ENCODE results near the gene ARAP3. TPM values are rescaled to one million over a fixed set of nuclear protein-coding genes. Genes with fewer than 3 reads are reported as not detected.

The ARAP3 gene
- polyA plus RNA-seq, 1 donor from 2014 or later: 1.4 TPM

- H4K20me1 ChIP-seq (ENCODE audit: insufficient read depth): no peaks in the 10 kb centered on the region
- H3K36me3 ChIP-seq (ENCODE audit: insufficient read depth, low read length): no peaks in the 10 kb centered on the region
- H3K4me3 ChIP-seq (ENCODE audit: low read length): no peak overlapping the region
- H3K27ac ChIP-seq (ENCODE audit: low read length): no peak overlapping the region
- H2AFZ ChIP-seq (ENCODE audit: low read depth, low read length): no peak overlapping the region
- no peaks in the 10 kb centered on the region for H3K27me3 ChIP-seq (ENCODE audit: insufficient read depth, low read depth, low read length)
- H3F3A ChIP-seq (ENCODE audit: insufficient read depth, low read length, poor library complexity, severe bottlenecking): no peaks in the 10 kb centered on the region
- H3K4me2 ChIP-seq (ENCODE audit: low read length): no peak overlapping the region
- no peak overlapping the region for H3K9ac ChIP-seq (ENCODE audit: low read length)
- H3K79me2 ChIP-seq (replicated peaks; ENCODE audit: insufficient read depth, low read length): peaks cover 17% of the 10 kb centered on the region
- H3K9me2 ChIP-seq (ENCODE audit: insufficient read depth, low read length): no peaks in the 10 kb centered on the region
- no peak for TF ChIP-seq REST (IDR thresholded peaks at IDR 0.05; ENCODE audit: borderline replicate concordance)
- no peak for TF ChIP-seq EP300 (conservative IDR thresholded peaks at IDR 0.05; ENCODE audit: poor library complexity, severe bottlenecking)
- no peak for TF ChIP-seq EZH2 (IDR thresholded peaks at IDR 0.05; ENCODE audit: borderline replicate concordance, insufficient read depth, low read length, poor library complexity, severe bottlenecking)
- TF ChIP-seq, protein P1, sequence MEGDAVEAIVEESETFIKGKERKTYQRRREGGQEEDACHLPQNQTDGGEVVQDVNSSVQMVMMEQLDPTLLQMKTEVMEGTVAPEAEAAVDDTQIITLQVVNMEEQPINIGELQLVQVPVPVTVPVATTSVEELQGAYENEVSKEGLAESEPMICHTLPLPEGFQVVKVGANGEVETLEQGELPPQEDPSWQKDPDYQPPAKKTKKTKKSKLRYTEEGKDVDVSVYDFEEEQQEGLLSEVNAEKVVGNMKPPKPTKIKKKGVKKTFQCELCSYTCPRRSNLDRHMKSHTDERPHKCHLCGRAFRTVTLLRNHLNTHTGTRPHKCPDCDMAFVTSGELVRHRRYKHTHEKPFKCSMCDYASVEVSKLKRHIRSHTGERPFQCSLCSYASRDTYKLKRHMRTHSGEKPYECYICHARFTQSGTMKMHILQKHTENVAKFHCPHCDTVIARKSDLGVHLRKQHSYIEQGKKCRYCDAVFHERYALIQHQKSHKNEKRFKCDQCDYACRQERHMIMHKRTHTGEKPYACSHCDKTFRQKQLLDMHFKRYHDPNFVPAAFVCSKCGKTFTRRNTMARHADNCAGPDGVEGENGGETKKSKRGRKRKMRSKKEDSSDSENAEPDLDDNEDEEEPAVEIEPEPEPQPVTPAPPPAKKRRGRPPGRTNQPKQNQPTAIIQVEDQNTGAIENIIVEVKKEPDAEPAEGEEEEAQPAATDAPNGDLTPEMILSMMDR (IDR thresholded peaks at IDR 0.05; ENCODE audit: poor library complexity, severe bottlenecking): no peak
- TF ChIP-seq MXI1 (conservative IDR thresholded peaks at IDR 0.05; ENCODE audit: poor library complexity, severe bottlenecking): no peak
- no peak for TF ChIP-seq POLR2AphosphoS5 (IDR thresholded peaks at IDR 0.05)
- no peak for TF ChIP-seq SMC3 (conservative IDR thresholded peaks at IDR 0.05; ENCODE audit: poor library complexity)
- no peak for TF ChIP-seq TAF1 (IDR thresholded peaks at IDR 0.05; ENCODE audit: low read depth)
- no peak for TF ChIP-seq RAD21 (conservative IDR thresholded peaks at IDR 0.05)
- H3K9me3 ChIP-seq (ENCODE audit: low read length): no peaks in the 10 kb centered on the region
These were observed 73.0 kb downstream of the ARAP3 start for GRCh38 chr5:141609044-141609443.

DNA sequence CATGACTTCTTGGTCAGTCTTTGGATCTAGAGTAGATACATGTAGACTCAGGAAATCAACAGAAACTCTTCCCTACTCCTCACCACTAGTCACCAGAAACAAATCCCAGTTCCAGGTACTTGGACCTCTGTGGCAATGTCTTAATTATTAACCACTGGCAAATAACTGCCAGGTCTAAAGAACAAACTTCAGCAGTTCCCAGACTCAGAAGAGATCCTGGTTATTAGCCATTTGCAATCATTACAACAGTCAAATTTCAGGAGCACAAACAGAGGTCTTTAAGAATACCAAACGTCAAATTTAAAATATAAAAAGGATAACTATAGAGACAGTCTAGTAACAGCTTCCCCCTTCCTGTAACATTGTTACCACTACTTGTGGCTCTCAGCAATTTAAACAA, 73.5 kb downstream of the ARAP3 start:
- Histone ChIP-seq H4K20me1 (ENCODE audit: insufficient read depth) (no peaks in the 10 kb centered on the region), H3K9me3 (ENCODE audit: low read length) (no peaks in the 10 kb centered on the region), H3K9ac (ENCODE audit: low read length) (no peak overlapping the region), H3K9me2 (ENCODE audit: insufficient read depth, low read length) (no peaks in the 10 kb centered on the region), H3K27me3 (ENCODE audit: insufficient read depth, low read depth, low read length) (no peaks in the 10 kb centered on the region), H2AFZ (ENCODE audit: low read depth, low read length) (no peak overlapping the region), H3K4me2 (ENCODE audit: low read length) (no peak overlapping the region), H3F3A (ENCODE audit: insufficient read depth, low read length, poor library complexity, severe bottlenecking) (no peaks in the 10 kb centered on the region), H3K79me2 (replicated peaks; ENCODE audit: insufficient read depth, low read length) (peaks cover 14% of the 10 kb centered on the region), H3K4me3 (ENCODE audit: low read length) (no peak overlapping the region), H3K27ac (ENCODE audit: low read length) (no peak overlapping the region), H3K36me3 (ENCODE audit: insufficient read depth, low read length) (no peaks in the 10 kb centered on the region)
- TF ChIP-seq REST (IDR thresholded peaks at IDR 0.05; ENCODE audit: borderline replicate concordance): no peak
